Panc1 (cell line): ENCODE results near the gene SNX12. TPM values are rescaled to one million over a fixed set of nuclear protein-coding genes. Genes with fewer than 3 reads are reported as not detected.

ENCODE experiments used
- ATAC-seq: fragments of 200-7000 bp; cut with Tn5 transposase; 2 replicates; pipeline ENCODE4 v1.9.1; 2020; ENCODE audit warnings: mild to moderate bottlenecking, moderate library complexity
- BruUV-seq: library from RNA; stranded (reverse); fragments of 400-500 nt; replicated peaks from 2 replicates; lab custom pipeline; 2021; lab: Mats Ljungman, UMichigan
- CTCF ChIA-PET: fragments of 300-600 bp; sonication (Branson Sonifier 250); formaldehyde crosslinking; loops from one replicate; lab custom pipeline; 2022; ENCODE audit warnings: antibody characterized with exemption; lab: Charles Lee
- POLR2A ChIA-PET: fragments of 300-600 bp; sonication (Branson Sonifier 250); formaldehyde crosslinking; loops from one replicate; lab custom pipeline; 2022; ENCODE audit warnings: antibody characterized with exemption; lab: Charles Lee
- DNase-seq: peaks from one replicate; pipeline ENCODE4 v3.0.0-alpha.2; 2010; ENCODE audit warnings: low read depth, low spot score
- H3K27ac ChIP-seq: 2 replicates; pipeline ENCODE4 v1.5.1; 2011; ENCODE audit warnings: mild to moderate bottlenecking, low read length, inconsistent platforms
- H3K27me3 ChIP-seq: fragments of 200-500 bp; sonication (Bioruptor generic); 2 replicates; pipeline ENCODE4 v1.6.0; 2014; ENCODE audit warnings: low read length, inconsistent platforms; ENCODE audit not compliant: control insufficient read depth, insufficient read depth
- H3K36me3 ChIP-seq: fragments of 200-500 bp; sonication (Bioruptor generic); 2 replicates; pipeline ENCODE4 v1.5.1; 2014; ENCODE audit warnings: inconsistent platforms, mild to moderate bottlenecking, low read length, moderate library complexity; ENCODE audit not compliant: control insufficient read depth, insufficient read depth
- H3K4me1 ChIP-seq: 2 replicates; pipeline ENCODE4 v1.5.1; 2011; ENCODE audit warnings: inconsistent platforms, mild to moderate bottlenecking, low read length, moderate library complexity; ENCODE audit not compliant: control insufficient read depth, insufficient read depth
- H3K4me3 ChIP-seq, 2 experiments: 2 replicates each; pipeline ENCODE4 v1.5.1; 2011 to 2012; ENCODE audit warnings: low read depth in 2 of 2, low read length in 2 of 2, mild to moderate bottlenecking in 2 of 2, inconsistent platforms in 1 of 2, moderate library complexity in 1 of 2
- H3K9me3 ChIP-seq: fragments of 200-500 bp; sonication (Bioruptor generic); 2 replicates; pipeline ENCODE4 v1.5.1; 2014; ENCODE audit warnings: low read depth, mild to moderate bottlenecking, inconsistent platforms, low read length, moderate library complexity; ENCODE audit not compliant: control insufficient read depth, insufficient read depth
- POLR2AphosphoS5 ChIP-seq: IDR thresholded peaks from 2 replicates; pipeline ENCODE4 v1.6.1; 2012; ENCODE audit warnings: mild to moderate bottlenecking, low read depth, low read length, moderate library complexity
- SIN3A ChIP-seq: IDR thresholded peaks from 2 replicates; pipeline ENCODE4 v1.6.1; 2012; ENCODE audit warnings: low read depth, mild to moderate bottlenecking, low read length, moderate library complexity, borderline replicate concordance; ENCODE audit not compliant: insufficient read depth
- TCF7L2 ChIP-seq: IDR thresholded peaks from 2 replicates; pipeline ENCODE4 v1.6.1; 2011; ENCODE audit warnings: mild to moderate bottlenecking, low read depth, low read length, inconsistent platforms
- in situ Hi-C: cut with HindIII; loops from 2 replicates; pipeline ENCODE4 v1.10.0; 2016; ENCODE audit warnings: low sequenced_read_pairs, low pct_unique_long_range_greater_than_20kb
- intact Hi-C: fragments of 100-400 bp; cut with micrococcal nuclease; formaldehyde crosslinking; loops from one replicate; pipeline ENCODE4 v1.10.0; 2022; ENCODE audit not compliant: unreplicated experiment
- total RNA-seq: library from RNA; stranded (reverse); gene quantifications from one replicate; pipeline ENCODE4 v1.2.1, GENCODE V29; 2021; ENCODE audit not compliant: unreplicated experiment
- TF ChIP-seq, protein P1 (sequence below), 2 experiments: IDR thresholded peaks; 2 replicates each; pipeline ENCODE4 v1.6.1; 2011 to 2012; ENCODE audit warnings: low read depth in 2 of 2, control low read depth in 1 of 2, low read length in 1 of 2, mild to moderate bottlenecking in 1 of 2, moderate library complexity in 1 of 2; ENCODE audit not compliant: insufficient read depth in 1 of 2

SNX12 gene
- total RNA-seq, 1 experiment from 2014 or later = 117 TPM

DNA sequence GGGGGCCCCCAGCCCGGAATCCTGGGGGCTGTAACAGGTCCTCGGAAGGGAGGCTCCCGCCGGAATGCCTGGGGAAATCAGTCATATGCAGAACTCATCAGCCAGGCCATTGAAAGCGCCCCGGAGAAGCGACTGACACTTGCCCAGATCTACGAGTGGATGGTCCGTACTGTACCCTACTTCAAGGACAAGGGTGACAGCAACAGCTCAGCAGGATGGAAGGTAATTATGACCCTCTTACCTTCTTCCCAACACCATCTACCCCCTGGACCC lies 28.6 kb upstream of the SNX12 start:
- in situ Hi-C loops (no loop called here), intact Hi-C loops (loop anchor here (5.0 kb wide), 1 partner anchor 81 kb away; no protein-coding TSS in a partner anchor)
- DNase-seq = no peak
- no TSS peak for BruUV-seq
- no peak for ATAC-seq
- ChIA-PET POLR2A (no interaction called here), CTCF (no interaction called here)
- no peaks in the 10 kb centered on the region; the same call in 1 of the 2 replicates for H3K4me1 ChIP-seq
- peaks cover 4% of the 10 kb centered on the region for H3K27me3 ChIP-seq
- no peaks in the 10 kb centered on the region for H3K36me3 ChIP-seq
- H3K4me3 ChIP-seq = peak overlapping the region; percentile 57 to 74
- TF ChIP-seq POLR2AphosphoS5 = no peak
- TF ChIP-seq SIN3A = no peak
- no peak for TF ChIP-seq TCF7L2
- H3K27ac ChIP-seq = no peak overlapping the region
- H3K9me3 ChIP-seq = no peaks in the 10 kb centered on the region

DNA sequence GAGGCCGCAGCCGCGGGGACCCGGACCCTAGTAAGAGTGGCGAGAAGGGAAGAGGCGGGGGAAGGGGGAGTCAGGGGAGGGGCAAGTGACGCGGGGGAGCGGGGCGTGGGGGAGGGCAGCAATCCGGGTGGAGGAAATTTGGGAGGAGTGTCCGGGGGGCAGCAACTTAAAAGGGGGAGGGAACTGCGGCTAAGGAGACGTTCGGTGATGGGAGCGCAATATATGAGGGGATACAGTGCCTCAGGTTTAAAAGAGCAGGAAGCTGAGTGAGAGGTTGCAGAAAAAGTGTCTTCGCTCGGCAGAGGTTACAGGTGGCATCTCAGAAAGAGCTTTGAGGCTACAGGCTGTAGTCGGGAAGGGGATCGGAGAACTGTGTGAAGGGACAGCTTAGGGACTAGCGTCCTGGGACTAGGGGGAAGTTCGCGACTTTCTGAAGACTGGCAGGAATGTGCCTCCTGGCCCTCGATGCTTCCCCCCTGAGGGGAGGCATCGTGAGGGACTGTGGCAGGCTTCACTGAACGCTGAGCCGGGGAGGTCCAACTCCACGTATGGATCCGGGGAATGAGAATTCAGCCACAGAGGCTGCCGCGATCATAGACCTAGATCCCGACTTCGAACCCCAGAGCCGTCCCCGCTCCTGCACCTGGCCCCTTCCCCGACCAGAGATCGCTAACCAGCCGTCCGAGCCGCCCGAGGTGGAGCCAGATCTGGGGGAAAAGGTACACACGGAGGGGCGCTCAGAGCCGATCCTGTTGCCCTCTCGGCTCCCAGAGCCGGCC lies 28.0 kb upstream of the SNX12 start:
- in situ Hi-C loops = no loop called here
- Histone ChIP-seq H3K27me3 (peaks cover 4% of the 10 kb centered on the region), H3K36me3 (no peaks in the 10 kb centered on the region), H3K4me3 (peak overlapping the region; percentile 57 to 74), H3K4me1 (no peaks in the 10 kb centered on the region; the same call in 1 of the 2 replicates), H3K9me3 (no peaks in the 10 kb centered on the region), H3K27ac (no peak overlapping the region)
- intact Hi-C loops = loop anchor here (5.0 kb wide), 1 partner anchor 81 kb away; no protein-coding TSS in a partner anchor
- ATAC-seq (peak; percentile 66), DNase-seq (no peak)
- ChIA-PET POLR2A (no interaction called here), CTCF (no interaction called here)
- TF ChIP-seq, protein P1, sequence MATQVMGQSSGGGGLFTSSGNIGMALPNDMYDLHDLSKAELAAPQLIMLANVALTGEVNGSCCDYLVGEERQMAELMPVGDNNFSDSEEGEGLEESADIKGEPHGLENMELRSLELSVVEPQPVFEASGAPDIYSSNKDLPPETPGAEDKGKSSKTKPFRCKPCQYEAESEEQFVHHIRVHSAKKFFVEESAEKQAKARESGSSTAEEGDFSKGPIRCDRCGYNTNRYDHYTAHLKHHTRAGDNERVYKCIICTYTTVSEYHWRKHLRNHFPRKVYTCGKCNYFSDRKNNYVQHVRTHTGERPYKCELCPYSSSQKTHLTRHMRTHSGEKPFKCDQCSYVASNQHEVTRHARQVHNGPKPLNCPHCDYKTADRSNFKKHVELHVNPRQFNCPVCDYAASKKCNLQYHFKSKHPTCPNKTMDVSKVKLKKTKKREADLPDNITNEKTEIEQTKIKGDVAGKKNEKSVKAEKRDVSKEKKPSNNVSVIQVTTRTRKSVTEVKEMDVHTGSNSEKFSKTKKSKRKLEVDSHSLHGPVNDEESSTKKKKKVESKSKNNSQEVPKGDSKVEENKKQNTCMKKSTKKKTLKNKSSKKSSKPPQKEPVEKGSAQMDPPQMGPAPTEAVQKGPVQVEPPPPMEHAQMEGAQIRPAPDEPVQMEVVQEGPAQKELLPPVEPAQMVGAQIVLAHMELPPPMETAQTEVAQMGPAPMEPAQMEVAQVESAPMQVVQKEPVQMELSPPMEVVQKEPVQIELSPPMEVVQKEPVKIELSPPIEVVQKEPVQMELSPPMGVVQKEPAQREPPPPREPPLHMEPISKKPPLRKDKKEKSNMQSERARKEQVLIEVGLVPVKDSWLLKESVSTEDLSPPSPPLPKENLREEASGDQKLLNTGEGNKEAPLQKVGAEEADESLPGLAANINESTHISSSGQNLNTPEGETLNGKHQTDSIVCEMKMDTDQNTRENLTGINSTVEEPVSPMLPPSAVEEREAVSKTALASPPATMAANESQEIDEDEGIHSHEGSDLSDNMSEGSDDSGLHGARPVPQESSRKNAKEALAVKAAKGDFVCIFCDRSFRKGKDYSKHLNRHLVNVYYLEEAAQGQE (IDR thresholded peaks at IDR 0.05; ENCODE audit: insufficient read depth in 1 of 2, low read depth in 2 of 2, low read length in 1 of 2) = no peak
- no TSS peak for BruUV-seq

DNA sequence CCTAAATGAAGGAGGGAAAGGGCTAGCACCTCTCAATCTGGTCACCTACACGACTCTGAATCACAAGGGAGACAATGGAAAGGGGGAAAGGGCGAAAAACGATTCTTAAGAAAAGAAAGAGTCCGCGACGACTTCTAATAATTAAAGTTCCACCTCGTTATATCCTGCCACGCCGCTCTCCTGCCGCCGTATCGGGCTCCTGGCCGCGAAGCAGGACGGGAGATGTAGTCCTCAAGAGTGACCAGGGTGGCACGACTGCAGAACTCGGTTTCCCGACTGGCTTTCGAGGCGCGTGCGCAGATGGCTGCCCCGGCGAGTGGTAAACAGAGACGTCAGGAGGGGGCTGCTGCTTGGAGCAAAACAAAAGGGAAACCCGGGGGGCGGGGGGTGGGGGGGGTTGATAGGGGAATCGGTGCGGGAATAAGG lies 27.4 kb upstream of the SNX12 start, which contains the start of gene FOXO4:
TSS of gene FOXO4 (plus strand) at position 297 of the 426 bp plus-strand sequence. CDS start 678 bp downstream, outside the sequence.
- intact Hi-C loops = loop anchor here (5.0 kb wide), 1 partner anchor 82 kb away; no protein-coding TSS in a partner anchor
- BruUV-seq = no TSS peak

More for the DNA sequence above, 27.4 kb upstream of the SNX12 start, which contains the start of gene FOXO4:
- H3K27me3 ChIP-seq = peaks cover 4% of the 10 kb centered on the region
- DNase-seq (peak; percentile 47), ATAC-seq (peak; percentile 97)
- in situ Hi-C loops = no loop called here
- peak within 1 kb of the TSS; percentile 73 for H3K27ac ChIP-seq
- H3K9me3 ChIP-seq = no peaks in the 10 kb centered on the region
- H3K4me1 ChIP-seq = no peaks in the 10 kb centered on the region; the same call in 1 of the 2 replicates
- CTCF ChIA-PET = no interaction called here
- H3K36me3 ChIP-seq = no peaks in the 10 kb centered on the region
- TF ChIP-seq, protein P1 (IDR thresholded peaks at IDR 0.05; ENCODE audit: insufficient read depth in 1 of 2, low read depth in 2 of 2, low read length in 1 of 2) = no peak
- 0 out of 2 replicates have a peak, but pooled peaks have one; percentile 26 for TF ChIP-seq POLR2AphosphoS5
- peak within 1 kb of the TSS; percentile 57 to 74 for H3K4me3 ChIP-seq
- POLR2A ChIA-PET = no interaction called here
